Parathyroid adenoma (tissue), 2 donors: ENCODE data around the gene SLC25A21.

Experiments used
- H2AFZ ChIP-seq: fragments of 300-600 bp; sonication (generic); one replicate; pipeline ENCODE4 v1.7.0; 2017; ENCODE audit warnings: antibody characterized with exemption, mild to moderate bottlenecking
- H3K27ac ChIP-seq: fragments of 300-600 bp; sonication (generic); one replicate; pipeline ENCODE4 v1.7.0; 2017
- H3K27me3 ChIP-seq: fragments of 300-600 bp; sonication (generic); one replicate; pipeline ENCODE4 v1.7.0; 2017; ENCODE audit warnings: low read length; ENCODE audit not compliant: control insufficient read depth, insufficient read depth
- H3K36me3 ChIP-seq: fragments of 300-600 bp; sonication (generic); one replicate; pipeline ENCODE4 v1.7.0; 2017; ENCODE audit warnings: low read length; ENCODE audit not compliant: control insufficient read depth, insufficient read depth
- H3K4me1 ChIP-seq: fragments of 300-600 bp; sonication (generic); one replicate; pipeline ENCODE4 v1.7.0; 2017; ENCODE audit warnings: control low read depth
- H3K4me2 ChIP-seq: fragments of 300-600 bp; sonication (generic); one replicate; pipeline ENCODE4 v1.7.0; 2017; ENCODE audit warnings: low read length
- H3K4me3 ChIP-seq: fragments of 300-600 bp; sonication (generic); one replicate; pipeline ENCODE4 v1.7.0; 2017; ENCODE audit warnings: low read depth, low read length
- H3K79me2 ChIP-seq: fragments of 300-600 bp; sonication (generic); one replicate; pipeline ENCODE4 v1.7.0; 2017; ENCODE audit warnings: control low read depth
- H3K9ac ChIP-seq: fragments of 300-600 bp; sonication (generic); one replicate; pipeline ENCODE4 v1.7.0; 2017; ENCODE audit warnings: mild to moderate bottlenecking
- H3K9me3 ChIP-seq: fragments of 300-600 bp; sonication (generic); one replicate; pipeline ENCODE4 v1.7.0; 2017; ENCODE audit warnings: low read length; ENCODE audit not compliant: control insufficient read depth
- CTCF ChIP-seq: fragments of 300-600 bp; sonication (generic); IDR thresholded peaks from one replicate; pipeline ENCODE4 v1.7.0; 2017; ENCODE audit warnings: antibody characterized with exemption, mild to moderate bottlenecking
- donor health status: primary hyperparathyroidism.

SLC25A21 gene

GRCh38 chr14:36768638-36769337 is 403.6 kb downstream of the SLC25A21 start:
- no peaks in the 10 kb centered on the region for H3K79me2 ChIP-seq
- no peak overlapping the region for H2AFZ ChIP-seq

GRCh38 chr14:36767603-36768281 is 404.7 kb downstream of the SLC25A21 start:
- H3K36me3 ChIP-seq = no peaks in the 10 kb centered on the region
- no peak overlapping the region for H3K4me3 ChIP-seq
- no peak overlapping the region for H3K9ac ChIP-seq
- peak overlapping the region; percentile 27 for H2AFZ ChIP-seq
- no peaks in the 10 kb centered on the region for H3K4me1 ChIP-seq
- no peaks in the 10 kb centered on the region for H3K79me2 ChIP-seq
- peak overlapping the region; percentile 34 for H3K4me2 ChIP-seq
- H3K9me3 ChIP-seq = no peaks in the 10 kb centered on the region
- H3K27me3 ChIP-seq = no peaks in the 10 kb centered on the region
- no peak for TF ChIP-seq CTCF
- H3K27ac ChIP-seq = no peak overlapping the region

More at GRCh38 chr14:36768638-36769337, 403.6 kb downstream of the SLC25A21 start:
- Histone ChIP-seq H3K9me3 (no peaks in the 10 kb centered on the region), H3K4me2 (no peak overlapping the region), H3K27me3 (no peaks in the 10 kb centered on the region), H3K4me3 (no peak overlapping the region), H3K36me3 (no peaks in the 10 kb centered on the region), H3K9ac (no peak overlapping the region), H3K27ac (no peak overlapping the region), H3K4me1 (no peaks in the 10 kb centered on the region)
- no peak for TF ChIP-seq CTCF

GRCh38 chr14:36766974-36767373 is 405.4 kb downstream of the SLC25A21 start:
- H3K9me3 ChIP-seq = no peaks in the 10 kb centered on the region
- no peak overlapping the region for H3K9ac ChIP-seq
- no peak overlapping the region for H2AFZ ChIP-seq
- no peak overlapping the region for H3K27ac ChIP-seq
- H3K4me2 ChIP-seq = peak overlapping the region; percentile 34
- H3K79me2 ChIP-seq = no peaks in the 10 kb centered on the region
- no peak overlapping the region for H3K4me3 ChIP-seq
- H3K4me1 ChIP-seq = no peaks in the 10 kb centered on the region
- no peaks in the 10 kb centered on the region for H3K27me3 ChIP-seq
- H3K36me3 ChIP-seq = no peaks in the 10 kb centered on the region
- TF ChIP-seq CTCF = no peak

- H3K4me1 ChIP-seq = no peaks in the 10 kb centered on the region
- no peak overlapping the region for H3K27ac ChIP-seq
- no peak overlapping the region for H2AFZ ChIP-seq
- H3K79me2 ChIP-seq = no peaks in the 10 kb centered on the region
- H3K9ac ChIP-seq = no peak overlapping the region
- H3K27me3 ChIP-seq = no peaks in the 10 kb centered on the region
- TF ChIP-seq CTCF = no peak
- no peaks in the 10 kb centered on the region for H3K9me3 ChIP-seq
- H3K4me3 ChIP-seq = no peak overlapping the region
- no peak overlapping the region for H3K4me2 ChIP-seq
- no peaks in the 10 kb centered on the region for H3K36me3 ChIP-seq
Observed at GRCh38 chr14:36757734-36758601, 414.4 kb downstream of the SLC25A21 start.
